NCI-H187 (cell line): ENCODE measurements around the gene ACER1.
"Not testable (repeated sequence)": the region's sequence is repeated elsewhere in the genome, so short reads cannot be mapped to it uniquely, and the experiment has no call there.

Source experiments
- DNase-seq, 2 experiments: peaks; one replicate each; lab custom pipeline; 2025; lab: John Stamatoyannopoulos, UW

ACER1 gene, protein sequence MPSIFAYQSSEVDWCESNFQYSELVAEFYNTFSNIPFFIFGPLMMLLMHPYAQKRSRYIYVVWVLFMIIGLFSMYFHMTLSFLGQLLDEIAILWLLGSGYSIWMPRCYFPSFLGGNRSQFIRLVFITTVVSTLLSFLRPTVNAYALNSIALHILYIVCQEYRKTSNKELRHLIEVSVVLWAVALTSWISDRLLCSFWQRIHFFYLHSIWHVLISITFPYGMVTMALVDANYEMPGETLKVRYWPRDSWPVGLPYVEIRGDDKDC

GRCh38 chr19:6333439-6333838, at the start of gene ACER1:
ACER1 (minus strand) TSS chr19:6333612; CDS start chr19:6333551, 61 bp downstream.
- no peak for DNase-seq

DNA sequence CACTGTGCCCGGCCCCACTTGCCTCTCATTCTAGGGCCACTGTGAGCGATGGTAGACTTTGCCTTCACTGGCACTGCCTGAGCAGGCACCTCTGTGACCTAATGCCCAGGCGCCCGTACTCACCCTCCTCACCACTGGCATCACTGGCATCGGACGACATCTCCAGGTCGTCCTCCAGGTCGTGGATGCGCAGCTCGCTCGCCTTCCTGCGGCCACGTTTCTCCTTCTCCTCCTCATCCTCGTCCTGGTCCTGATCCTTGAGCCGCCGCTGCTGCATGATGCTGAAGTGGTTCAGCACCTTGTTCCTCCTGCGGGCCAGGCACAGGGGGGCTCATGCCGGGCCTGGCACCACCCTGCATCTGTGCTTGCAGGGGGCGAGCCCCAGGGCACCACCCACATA, 49.8 kb upstream of the ACER1 start:
- DNase-seq: no peak

GRCh38 chr19:6381030-6381750, 47.8 kb upstream of the ACER1 start:
- no peak for DNase-seq

GRCh38 chr19:6379744-6380143, 46.3 kb upstream of the ACER1 start:
- no peak for DNase-seq

- no peak for DNase-seq
Measured at GRCh38 chr19:6378486-6378885, 45.1 kb upstream of the ACER1 start.

GRCh38 chr19:6378041-6378440, 44.6 kb upstream of the ACER1 start:
- no peak for DNase-seq

- DNase-seq: no peak
Measured at GRCh38 chr19:6376512-6377190, 43.2 kb upstream of the ACER1 start.

GRCh38 chr19:6375411-6376010, 42.1 kb upstream of the ACER1 start, which contains the start of gene PSPN:
PSPN (minus strand) TSS chr19:6375933; CDS start chr19:6375849, 84 bp downstream.
- no peak for DNase-seq

GRCh38 chr19:6374711-6375410, 41.4 kb upstream of the ACER1 start:
- DNase-seq: no peak

DNA sequence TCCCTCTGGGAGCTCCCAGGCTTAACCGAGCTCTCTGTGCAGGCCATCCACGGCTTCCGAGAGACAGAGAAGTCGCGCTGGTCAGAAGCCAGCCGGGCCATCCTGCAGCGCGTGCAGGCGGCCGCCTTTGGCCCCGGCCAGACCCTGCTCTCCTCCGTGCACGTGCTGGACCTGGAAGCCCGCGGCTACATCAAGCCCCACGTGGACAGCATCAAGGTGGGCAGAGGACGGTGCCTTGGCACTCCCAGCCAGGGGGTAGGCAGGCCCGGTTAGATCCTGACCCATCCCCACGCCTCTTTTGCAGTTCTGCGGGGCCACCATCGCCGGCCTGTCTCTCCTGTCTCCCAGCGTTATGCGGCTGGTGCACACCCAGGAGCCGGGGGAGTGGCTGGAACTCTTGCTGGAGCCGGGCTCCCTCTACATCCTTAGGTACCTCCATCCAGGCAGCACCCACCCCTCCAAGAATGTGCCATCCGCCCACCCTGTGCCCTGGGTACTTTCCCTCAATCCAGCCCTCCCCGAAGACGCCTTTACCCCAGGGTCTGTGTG, 40.8 kb upstream of the ACER1 start:
- DNase-seq: no peak

DNA sequence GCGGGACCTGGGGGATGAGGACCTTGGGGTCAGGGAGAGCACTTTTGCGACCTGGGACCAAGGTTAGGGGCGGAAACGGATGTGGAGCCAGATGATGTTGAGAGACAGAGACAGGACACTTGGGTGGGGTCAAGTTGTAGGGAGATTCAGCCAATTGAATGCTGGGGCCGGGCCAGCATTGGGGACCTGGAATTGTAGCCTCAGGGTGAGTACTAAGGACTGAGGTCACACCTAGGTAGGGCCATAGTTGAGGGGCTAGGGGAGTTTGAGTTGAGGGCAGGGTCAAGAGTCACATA, 40.3 kb upstream of the ACER1 start:
- DNase-seq: no peak

- peak; percentile 79 to 90 for DNase-seq
Measured at GRCh38 chr19:6373096-6373812, 39.8 kb upstream of the ACER1 start.

DNA sequence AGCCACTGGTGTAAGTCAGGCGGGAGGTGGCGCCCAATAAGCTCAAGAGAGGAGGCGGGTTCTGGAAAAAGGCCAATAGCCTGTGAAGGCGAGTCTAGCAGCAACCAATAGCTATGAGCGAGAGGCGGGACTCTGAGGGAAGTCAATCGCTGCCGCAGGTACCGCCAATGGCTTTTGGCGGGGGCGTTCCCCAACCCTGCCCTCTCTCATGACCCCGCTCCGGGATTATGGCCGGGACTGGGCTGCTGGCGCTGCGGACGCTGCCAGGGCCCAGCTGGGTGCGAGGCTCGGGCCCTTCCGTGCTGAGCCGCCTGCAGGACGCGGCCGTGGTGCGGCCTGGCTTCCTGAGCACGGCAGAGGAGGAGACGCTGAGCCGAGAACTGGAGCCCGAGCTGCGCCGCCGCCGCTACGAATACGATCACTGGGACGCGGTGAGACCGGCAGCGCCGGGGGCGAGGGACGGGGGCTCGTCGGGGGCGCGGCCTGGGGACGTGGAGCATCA, 39.2 kb upstream of the ACER1 start, which contains the start of gene ALKBH7:
Gene ALKBH7 (plus strand): TSS at position 201 of the 502 bp plus-strand sequence. CDS start 27 bp downstream, at position 228.
- DNase-seq: peak; percentile 60 to 86

DNA sequence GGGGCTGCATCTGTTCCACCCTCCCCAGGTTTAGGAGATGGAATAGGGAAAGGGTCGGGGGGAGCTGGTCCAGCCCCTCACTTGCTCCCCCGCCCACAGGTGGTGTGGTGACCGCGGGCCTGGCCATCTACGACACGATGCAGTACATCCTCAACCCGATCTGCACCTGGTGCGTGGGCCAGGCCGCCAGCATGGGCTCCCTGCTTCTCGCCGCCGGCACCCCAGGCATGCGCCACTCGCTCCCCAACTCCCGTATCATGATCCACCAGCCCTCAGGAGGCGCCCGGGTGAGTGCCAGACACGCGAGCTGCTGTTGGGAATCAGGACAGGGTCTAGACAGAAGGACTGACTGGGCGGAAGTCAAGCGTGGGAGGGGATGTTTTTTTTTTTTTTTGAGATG, 30.9 kb upstream of the ACER1 start:
- no peak for DNase-seq

GRCh38 chr19:6362351-6362801, 29.0 kb upstream of the ACER1 start:
- DNase-seq: no peak

DNA sequence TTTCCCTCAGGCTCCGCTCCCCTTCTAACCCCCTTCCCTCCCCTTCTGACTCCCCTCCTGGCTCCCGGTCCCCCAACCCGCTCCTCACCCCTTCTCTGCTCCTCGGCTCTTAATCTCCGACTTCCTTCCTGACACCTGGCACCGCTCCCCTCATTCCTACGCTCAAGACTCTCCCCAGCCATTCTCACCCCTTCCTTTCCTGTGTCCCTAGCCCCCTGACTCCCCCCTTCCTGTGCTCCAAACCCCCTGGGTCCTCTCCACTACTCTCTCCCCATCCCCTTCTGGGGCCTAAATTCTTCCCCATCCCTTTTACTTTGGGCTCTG, 28.6 kb upstream of the ACER1 start:
- no peak for DNase-seq

GRCh38 chr19:6360857-6361216, 27.4 kb upstream of the ACER1 start:
- not testable (repeated sequence) for DNase-seq

DNA sequence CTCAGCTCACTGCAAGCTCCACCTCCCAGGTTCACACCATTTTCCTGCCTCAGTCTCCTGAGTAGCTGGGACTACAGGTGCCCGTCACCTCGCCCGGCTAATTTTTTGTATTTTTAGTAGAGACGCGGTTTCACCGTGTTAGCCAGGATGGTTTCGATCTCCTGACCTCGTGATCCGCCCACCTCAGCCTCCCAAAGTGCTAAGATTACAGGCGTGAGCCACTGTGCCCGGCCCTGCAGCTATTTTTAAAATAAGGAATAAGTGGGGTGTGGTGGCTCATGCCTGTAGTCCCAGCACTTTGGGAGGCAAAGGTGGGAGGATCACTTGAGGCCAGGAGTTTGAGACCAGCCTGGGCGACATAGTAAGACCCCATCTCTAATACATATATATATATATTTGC, 27.0 kb upstream of the ACER1 start:
- DNase-seq: not testable (repeated sequence)

DNA sequence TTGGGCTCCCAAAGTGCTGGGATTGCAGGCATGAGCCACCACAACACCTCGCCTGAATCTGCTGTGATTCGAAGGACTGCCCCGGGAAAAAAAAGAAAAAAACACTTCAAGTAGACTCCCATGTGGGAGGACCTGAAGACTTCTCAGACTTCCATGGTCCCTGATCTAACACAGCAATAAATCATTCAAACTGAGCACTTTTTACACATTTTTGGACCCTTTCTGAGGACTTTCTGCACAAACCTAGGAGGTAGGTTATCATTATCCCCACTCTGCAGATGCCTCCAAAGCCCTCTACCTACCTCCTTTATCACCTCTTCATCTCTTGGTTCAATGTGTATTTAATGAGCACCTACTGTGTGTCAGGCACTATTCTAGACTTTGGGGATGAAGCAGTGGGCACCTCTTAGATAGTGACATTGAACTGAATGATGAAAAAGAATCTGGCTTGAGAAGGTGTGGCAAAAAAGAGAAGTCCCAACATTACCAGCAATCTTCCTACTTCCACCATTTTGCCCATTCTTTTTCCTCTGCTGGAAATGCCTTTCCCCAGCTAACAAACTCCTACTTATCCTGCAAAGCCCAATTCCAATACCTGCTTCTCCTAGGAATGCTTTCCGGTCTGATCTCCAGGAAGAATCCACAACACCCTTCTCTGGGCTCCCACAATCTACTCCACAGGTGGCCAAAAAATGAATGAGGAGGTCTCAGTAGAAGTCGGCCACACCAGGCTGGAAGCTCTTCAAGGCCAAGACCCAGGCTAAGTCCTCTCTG, 26.3 kb upstream of the ACER1 start:
- DNase-seq: no peak

DNA sequence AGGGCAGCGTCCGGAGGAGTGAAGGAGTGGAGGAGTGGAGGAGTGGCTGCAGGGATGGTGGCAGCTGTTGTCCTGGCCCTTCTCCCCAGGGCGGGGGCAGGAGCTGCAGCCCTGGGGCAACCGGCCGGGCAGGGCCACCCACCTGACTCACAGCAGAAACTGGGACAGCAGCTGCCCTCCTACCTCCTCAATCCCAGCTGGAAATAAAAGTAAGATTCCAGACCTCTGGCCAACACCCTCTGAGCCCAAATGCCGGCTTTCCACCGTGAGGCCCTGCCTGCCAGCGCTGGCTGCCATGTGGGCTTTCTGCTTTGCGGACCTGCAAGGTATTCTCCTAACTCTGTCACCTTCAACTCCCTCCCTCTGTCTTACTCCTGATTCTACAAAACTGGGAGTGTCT, 24.6 kb upstream of the ACER1 start:
- no peak for DNase-seq
